ENCODE measurements around the gene SRPRB.

DNA sequence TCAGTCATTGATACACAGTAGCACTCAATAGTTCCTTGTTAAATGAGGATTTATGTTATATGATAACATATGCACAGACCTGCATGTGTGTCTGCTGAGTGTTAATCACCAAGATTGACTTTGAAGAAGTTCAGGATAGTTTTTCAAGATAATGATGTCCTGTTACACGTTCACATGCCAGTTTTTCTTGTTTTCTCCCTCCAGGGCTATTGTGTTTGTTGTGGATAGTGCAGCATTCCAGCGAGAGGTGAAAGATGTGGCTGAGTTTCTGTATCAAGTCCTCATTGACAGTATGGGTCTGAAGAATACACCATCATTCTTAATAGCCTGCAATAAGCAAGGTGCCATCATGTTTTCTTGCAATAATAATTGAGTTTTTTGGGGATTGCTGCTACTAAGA is 9.8 kb downstream of the SRPRB start:
- TF ChIP-seq, protein P1, sequence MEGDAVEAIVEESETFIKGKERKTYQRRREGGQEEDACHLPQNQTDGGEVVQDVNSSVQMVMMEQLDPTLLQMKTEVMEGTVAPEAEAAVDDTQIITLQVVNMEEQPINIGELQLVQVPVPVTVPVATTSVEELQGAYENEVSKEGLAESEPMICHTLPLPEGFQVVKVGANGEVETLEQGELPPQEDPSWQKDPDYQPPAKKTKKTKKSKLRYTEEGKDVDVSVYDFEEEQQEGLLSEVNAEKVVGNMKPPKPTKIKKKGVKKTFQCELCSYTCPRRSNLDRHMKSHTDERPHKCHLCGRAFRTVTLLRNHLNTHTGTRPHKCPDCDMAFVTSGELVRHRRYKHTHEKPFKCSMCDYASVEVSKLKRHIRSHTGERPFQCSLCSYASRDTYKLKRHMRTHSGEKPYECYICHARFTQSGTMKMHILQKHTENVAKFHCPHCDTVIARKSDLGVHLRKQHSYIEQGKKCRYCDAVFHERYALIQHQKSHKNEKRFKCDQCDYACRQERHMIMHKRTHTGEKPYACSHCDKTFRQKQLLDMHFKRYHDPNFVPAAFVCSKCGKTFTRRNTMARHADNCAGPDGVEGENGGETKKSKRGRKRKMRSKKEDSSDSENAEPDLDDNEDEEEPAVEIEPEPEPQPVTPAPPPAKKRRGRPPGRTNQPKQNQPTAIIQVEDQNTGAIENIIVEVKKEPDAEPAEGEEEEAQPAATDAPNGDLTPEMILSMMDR (IDR thresholded peaks at IDR 0.05; ENCODE audit: extremely low read depth in 1 of 2, insufficient read depth in 1 of 2, low read depth in 1 of 2, low read length in 2 of 2), result no peak
- TF ChIP-seq POLR2A (IDR thresholded peaks at IDR 0.05; ENCODE audit: low read depth, low read length), result no peak
- TF ChIP-seq EZH2 (IDR thresholded peaks at IDR 0.05; ENCODE audit: borderline replicate concordance, low read depth, low read length, severe bottlenecking), result no peak
- no peak for TF ChIP-seq MYC (IDR thresholded peaks at IDR 0.05; ENCODE audit: low read depth, low read length)
- no peak for TF ChIP-seq JUN (IDR thresholded peaks at IDR 0.05; ENCODE audit: borderline replicate concordance, insufficient read depth, insufficient read length, low read depth)
- TF ChIP-seq, protein P2, sequence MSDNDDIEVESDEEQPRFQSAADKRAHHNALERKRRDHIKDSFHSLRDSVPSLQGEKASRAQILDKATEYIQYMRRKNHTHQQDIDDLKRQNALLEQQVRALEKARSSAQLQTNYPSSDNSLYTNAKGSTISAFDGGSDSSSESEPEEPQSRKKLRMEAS (IDR thresholded peaks at IDR 0.05; ENCODE audit: insufficient read depth, insufficient read length), result no peak
- TF ChIP-seq GATA2 (IDR thresholded peaks at IDR 0.05; ENCODE audit: insufficient read depth, insufficient read length, low read depth, low read length), result no peak
- TF ChIP-seq POLR2AphosphoS5 (IDR thresholded peaks at IDR 0.05; ENCODE audit: insufficient read depth, low read depth, low read length), result no peak
- TF ChIP-seq FOS (IDR thresholded peaks at IDR 0.05; ENCODE audit: borderline replicate concordance, insufficient read depth, low read length), result no peak
